22Rv1 (cell line): ENCODE results near the gene ZNF48.

Experiments
- H3K27ac ChIP-seq: fragments of 450-650 bp; 2 replicates; pipeline ENCODE4 v1.5.1; 2017
- ZFX ChIP-seq: fragments of 450-650 bp; IDR thresholded peaks from 2 replicates; pipeline ENCODE4 v1.6.1; 2017; ENCODE audit warnings: antibody characterized with exemption, borderline replicate concordance
- TF ChIP-seq, protein P1 (sequence below): fragments of 450-650 bp; IDR thresholded peaks from 2 replicates; pipeline ENCODE4 v1.5.1; 2017; ENCODE audit warnings: mild to moderate bottlenecking

Gene ZNF48

DNA sequence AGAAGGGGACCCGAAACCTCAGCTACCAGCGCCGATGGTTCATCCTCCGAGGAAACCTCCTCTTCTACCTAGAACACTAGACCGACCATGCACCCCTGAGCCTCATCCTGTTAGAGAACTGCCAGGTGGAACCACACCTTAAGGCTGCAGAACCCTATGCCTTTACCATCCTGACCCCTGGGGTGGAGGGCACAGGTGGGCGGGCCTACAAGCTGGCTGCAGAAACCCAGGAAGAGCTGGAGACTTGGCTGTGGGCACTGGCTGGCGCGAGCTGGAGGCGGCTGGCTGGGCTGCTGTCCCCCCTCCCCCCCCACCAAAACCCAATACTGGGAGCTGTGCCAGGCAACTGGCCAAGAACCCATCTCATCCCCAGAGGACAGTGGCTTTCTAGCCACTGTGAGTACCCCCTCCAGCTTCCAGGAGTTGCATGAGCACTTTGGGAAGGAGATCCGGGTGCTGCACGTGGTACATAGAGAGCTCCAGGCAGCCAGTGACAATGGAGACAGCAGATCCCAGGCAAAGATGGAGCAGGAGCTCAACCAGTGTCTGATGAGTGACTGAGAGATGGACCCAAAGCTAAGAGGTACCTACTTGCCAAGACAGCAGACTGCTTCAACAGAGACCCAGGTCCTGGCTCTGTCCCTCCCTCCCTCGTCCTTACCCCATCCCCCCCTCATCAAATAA is 38.7 kb upstream of the ZNF48 start:
- no peak for TF ChIP-seq ZFX
- TF ChIP-seq, protein P1, sequence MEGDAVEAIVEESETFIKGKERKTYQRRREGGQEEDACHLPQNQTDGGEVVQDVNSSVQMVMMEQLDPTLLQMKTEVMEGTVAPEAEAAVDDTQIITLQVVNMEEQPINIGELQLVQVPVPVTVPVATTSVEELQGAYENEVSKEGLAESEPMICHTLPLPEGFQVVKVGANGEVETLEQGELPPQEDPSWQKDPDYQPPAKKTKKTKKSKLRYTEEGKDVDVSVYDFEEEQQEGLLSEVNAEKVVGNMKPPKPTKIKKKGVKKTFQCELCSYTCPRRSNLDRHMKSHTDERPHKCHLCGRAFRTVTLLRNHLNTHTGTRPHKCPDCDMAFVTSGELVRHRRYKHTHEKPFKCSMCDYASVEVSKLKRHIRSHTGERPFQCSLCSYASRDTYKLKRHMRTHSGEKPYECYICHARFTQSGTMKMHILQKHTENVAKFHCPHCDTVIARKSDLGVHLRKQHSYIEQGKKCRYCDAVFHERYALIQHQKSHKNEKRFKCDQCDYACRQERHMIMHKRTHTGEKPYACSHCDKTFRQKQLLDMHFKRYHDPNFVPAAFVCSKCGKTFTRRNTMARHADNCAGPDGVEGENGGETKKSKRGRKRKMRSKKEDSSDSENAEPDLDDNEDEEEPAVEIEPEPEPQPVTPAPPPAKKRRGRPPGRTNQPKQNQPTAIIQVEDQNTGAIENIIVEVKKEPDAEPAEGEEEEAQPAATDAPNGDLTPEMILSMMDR, result no peak
- H3K27ac ChIP-seq, result peak overlapping the region; percentile 92

DNA sequence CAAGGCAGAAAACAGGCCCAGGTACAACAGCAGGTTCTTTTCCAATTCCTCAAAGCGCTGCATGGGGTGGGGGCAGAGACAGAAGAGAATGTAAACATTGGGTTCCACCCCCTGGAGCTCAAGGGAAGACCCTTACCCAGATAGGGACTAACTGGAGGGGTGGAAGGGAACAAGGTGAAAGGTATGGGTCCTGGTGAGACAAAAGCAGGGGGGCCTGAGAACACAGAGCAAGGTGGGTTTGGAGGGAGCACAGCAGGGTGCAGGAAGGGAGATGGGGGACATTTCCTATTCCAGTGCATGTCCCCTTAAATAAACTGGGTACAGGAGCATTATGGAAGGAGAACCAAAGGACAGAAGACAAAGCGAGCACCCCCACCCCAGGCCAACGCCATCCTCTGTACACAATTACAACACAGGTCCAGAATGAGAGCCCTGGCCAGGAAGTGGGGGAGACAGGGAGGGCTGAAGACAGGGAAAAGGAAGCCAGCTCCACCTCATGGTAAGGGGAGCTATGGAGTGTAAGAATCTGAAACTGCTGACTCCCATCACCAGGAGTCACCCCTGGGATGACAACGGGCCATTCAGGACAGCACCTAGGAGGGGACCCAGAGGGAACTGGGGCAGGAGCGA is 38.0 kb upstream of the ZNF48 start:
- no peak for TF ChIP-seq ZFX
- TF ChIP-seq, protein P1, result no peak
- H3K27ac ChIP-seq, result peak overlapping the region; percentile 92

DNA sequence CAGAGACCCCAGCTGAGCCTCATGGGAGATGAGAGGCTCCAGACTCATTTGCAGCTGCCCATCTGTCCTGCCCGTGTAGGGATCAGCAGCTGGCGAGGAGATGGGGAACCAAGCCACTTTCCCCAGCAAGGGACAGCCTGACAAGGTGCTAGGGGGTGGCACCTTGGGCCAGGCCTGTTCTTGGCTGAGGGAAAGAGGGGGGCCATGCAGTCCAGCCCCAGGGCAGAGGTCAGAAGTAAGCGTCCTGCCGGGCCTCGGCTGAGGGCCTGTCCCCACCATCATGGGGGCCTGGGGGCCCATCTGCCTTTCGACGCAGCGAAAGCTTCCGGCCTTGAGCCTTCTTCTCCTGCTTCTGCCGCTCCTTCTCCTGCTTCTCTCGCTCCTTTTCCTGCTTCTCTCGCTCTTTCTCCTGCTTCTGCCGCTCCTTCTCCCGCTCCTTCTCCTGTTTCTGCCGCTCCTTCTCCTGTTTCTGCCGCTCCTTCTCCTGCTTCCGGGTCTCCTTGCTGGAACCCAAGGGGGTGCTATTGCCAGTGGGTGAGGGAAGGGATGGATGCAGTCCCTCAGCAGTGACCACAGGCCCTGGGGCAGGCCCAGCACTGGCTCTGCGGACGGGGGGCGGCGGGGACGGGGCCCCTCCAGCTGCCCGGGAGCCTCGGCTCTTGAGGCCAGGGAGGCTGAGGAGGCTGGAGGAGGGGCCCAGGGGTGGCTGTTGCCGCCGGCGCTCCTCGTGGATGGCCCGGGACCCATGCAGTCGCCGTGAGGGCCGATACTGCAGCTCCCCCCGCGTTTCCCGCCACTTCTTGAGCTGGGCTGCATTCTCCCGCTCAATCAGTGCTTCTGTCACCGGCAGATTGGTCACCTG is 37.3 kb upstream of the ZNF48 start:
- TF ChIP-seq, protein P1, result no peak
- no peak for TF ChIP-seq ZFX
- peak overlapping the region; percentile 92 for H3K27ac ChIP-seq

DNA sequence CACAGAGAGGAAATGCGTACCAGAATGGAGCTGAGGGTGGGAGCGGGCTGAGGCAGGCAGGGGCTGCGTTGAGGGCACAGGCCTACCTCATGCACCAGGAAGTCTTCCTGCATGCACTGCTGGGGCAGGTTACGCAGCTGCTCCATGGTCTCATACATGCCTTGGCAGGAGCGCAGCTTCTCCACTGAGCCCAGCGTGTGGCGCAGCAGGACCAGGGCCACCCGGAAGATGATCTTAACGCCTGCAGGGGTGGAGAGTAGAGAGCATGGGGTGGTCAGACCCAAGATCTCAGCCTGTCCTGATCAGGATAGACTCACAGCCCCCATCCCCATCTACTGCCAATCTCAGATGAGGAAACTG is 36.7 kb upstream of the ZNF48 start:
- H3K27ac ChIP-seq, result 0 out of 2 replicates have a peak overlapping the region, but pooled peaks have one; percentile 7
- TF ChIP-seq, protein P1, result no peak
- no peak for TF ChIP-seq ZFX

DNA sequence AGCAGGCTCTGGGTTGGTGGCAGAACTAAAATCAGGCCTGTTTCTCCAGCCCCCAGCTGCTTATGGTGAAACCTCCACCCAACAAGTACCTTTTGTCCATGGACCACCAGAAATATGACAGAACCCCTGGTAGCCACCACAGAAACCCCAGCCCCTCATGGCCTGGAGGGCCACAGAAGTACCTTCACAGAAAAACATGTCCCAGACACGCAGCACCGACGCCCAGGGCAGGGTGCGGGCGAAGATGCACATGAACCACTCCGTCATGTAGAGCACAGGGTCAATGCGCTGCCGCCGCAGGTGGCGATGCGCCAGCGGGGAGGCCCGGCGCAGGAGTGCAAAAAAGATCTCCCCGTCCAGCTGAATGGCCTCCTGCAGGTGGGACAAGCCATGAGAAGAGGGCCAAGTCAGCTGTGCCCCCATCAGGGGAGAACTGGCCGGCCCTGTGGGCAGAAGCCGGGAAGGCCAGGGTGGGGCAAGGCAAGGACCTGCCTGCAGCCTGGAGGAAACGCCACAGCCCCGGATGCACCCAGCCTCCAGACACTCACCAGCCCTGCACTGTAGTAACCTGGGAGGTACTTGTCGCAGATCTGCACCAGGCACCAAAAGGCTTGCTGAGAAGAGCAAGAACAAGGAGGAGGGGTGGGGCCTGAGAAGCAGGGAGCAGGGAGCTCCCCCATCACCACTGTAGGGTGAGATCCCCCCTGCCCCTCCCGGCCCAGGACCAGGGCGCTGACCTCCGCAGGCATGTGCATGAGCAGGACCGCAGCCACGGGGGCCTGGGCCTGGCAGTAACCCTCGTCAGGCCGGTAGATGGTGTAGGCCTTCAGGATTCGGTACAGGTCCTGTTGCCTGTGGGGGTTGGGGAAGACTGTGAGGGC is 36.0 kb upstream of the ZNF48 start:
- H3K27ac ChIP-seq, result peak overlapping the region; percentile 7; the same call in 1 of the 2 replicates
- TF ChIP-seq, protein P1, result no peak
- TF ChIP-seq ZFX, result no peak

DNA sequence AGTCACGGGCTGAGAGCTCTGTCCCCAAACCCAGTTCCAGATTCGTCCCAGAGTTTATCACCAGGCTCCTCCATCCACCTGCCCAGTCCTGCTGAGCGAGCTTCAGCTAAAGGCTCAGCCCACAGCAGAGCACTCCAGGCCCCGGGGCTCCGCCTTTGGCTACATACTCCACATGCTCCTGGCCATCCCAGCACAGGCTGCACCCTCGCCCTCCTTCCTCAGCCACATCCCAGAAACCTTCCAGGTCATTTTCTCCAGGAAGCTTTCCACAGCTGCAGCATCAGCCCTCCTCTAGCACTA is 35.4 kb upstream of the ZNF48 start:
- peak overlapping the region; percentile 7; the same call in 1 of the 2 replicates for H3K27ac ChIP-seq
- TF ChIP-seq, protein P1, result no peak
- TF ChIP-seq ZFX, result no peak
